Coronary artery (tissue), 2 donors: ENCODE results near the gene ARHGAP24.
A peak's percentile ranks its signal among the peaks of the same experiment; 100 is the strongest.
"Not testable (repeated sequence)": the region's sequence is repeated elsewhere in the genome, so short reads cannot be mapped to it uniquely, and the experiment has no call there.

Experiments
- DNase-seq: peaks from one replicate; pipeline ENCODE4 v3.0.0-alpha.2; 2017; ENCODE audit warnings: low spot score
- H3K27ac ChIP-seq, 2 donors: fragments of 200-600 bp; sonication (generic); one replicate each; pipeline ENCODE4 v1.5.1; 2016 to 2019
- H3K4me3 ChIP-seq: fragments of 200-600 bp; sonication (generic); 2 replicates; pipeline ENCODE4 v1.5.1; 2016; ENCODE audit warnings: mild to moderate bottlenecking, moderate library complexity
- TF ChIP-seq, protein P1 (sequence below): fragments of 200-600 bp; sonication (generic); IDR thresholded peaks from one replicate; pipeline ENCODE4 v1.5.1; 2019; ENCODE audit warnings: antibody characterized with exemption

Gene ARHGAP24

DNA sequence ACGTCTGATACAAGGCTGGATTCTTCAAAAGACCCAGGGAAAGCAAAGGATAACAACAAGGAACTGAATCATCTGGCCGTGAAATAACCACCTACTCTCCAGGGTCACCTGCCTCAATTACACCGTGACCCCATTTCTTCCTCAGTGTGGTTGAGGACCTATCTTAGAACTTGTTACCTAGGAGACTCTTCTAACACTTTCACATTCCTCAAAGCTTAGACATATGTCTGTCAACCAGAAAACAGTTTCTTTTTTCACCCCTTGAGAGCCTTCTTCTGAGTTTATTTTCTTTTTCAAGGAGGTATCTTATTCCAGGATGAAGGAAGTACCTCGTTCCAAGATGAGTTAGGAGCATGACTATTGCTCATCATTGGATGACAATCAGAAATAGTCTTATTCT lies 337.8 kb downstream of the ARHGAP24 start:
- TF ChIP-seq, protein P1, sequence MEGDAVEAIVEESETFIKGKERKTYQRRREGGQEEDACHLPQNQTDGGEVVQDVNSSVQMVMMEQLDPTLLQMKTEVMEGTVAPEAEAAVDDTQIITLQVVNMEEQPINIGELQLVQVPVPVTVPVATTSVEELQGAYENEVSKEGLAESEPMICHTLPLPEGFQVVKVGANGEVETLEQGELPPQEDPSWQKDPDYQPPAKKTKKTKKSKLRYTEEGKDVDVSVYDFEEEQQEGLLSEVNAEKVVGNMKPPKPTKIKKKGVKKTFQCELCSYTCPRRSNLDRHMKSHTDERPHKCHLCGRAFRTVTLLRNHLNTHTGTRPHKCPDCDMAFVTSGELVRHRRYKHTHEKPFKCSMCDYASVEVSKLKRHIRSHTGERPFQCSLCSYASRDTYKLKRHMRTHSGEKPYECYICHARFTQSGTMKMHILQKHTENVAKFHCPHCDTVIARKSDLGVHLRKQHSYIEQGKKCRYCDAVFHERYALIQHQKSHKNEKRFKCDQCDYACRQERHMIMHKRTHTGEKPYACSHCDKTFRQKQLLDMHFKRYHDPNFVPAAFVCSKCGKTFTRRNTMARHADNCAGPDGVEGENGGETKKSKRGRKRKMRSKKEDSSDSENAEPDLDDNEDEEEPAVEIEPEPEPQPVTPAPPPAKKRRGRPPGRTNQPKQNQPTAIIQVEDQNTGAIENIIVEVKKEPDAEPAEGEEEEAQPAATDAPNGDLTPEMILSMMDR = no peak
- no peak overlapping the region for H3K27ac ChIP-seq

DNA sequence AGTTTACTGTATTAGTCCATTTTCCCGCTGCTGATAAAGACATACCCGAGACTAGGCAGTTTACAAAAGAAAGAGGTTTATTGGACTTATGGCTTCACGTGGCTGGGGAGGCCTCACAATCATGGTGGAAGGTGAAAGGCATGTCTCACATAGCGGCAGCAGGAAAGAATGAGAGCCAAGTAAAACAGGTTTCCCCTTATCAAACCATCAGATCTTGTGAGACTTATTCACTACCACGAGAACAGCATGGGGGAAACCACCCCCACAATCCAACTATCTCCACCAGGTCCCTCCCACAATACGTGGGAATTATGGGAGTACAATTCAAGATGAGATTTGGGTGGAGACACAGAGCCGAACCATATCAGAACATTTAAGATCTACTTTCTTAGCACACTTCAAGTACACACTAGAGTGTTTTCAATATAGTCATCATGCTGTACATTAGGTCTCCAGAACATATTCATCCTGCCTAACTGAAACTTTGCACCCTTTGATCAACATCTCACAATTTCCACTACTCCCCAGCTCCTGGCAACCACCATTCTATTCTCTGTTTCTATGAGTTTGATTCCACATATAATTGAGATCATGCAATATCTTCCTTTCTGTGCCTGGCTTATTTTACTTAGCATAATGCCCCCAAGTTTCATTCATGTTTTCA lies 341.0 kb downstream of the ARHGAP24 start:
- TF ChIP-seq, protein P1 = no peak
- H3K27ac ChIP-seq = no peak overlapping the region
- no peak overlapping the region for H3K4me3 ChIP-seq
- DNase-seq = no peak

More for the DNA sequence above, 337.8 kb downstream of the ARHGAP24 start:
- no peak for DNase-seq
- no peak overlapping the region for H3K4me3 ChIP-seq

DNA sequence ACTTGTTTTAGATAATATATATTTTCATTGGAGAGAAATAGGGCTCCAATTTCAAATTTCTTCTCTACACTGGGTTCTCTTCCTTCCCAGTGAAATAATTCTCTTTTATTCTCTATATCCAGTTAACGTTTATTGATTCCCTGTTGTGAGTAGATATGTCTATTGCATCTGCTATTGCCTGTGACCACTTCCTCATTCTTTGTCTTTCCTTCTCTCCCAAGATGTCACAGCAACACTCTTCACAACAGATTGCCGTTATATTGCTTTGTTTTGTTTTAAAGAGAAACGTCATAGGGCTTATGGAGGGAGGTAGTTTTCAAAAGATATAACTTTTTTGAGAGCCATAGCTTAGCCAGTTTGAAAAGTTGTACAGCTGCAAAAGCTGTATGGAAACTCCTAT lies 343.8 kb downstream of the ARHGAP24 start:
- TF ChIP-seq, protein P1 = no peak
- Histone ChIP-seq H3K4me3 (no peak overlapping the region), H3K27ac (no peak overlapping the region)
- no peak for DNase-seq

DNA sequence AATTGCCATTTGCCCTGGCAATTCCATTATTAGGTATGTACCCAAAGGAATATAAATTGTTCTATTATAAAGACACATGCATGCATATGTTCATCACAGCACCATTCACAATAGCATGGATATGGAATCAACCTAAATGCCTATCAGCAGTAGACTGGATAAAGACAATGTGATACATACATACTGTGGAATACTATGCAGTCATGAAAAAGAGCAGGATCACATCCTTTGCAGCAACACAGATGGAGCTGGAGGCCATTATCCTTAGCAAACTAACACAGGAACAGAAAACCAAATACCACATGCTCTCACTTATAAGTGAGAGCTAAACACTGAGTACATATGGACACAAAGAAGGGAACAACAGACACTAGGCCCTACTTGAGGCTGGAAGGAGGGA lies 345.2 kb downstream of the ARHGAP24 start:
- not testable (repeated sequence) for H3K27ac ChIP-seq, DNase-seq, H3K4me3 ChIP-seq

DNA sequence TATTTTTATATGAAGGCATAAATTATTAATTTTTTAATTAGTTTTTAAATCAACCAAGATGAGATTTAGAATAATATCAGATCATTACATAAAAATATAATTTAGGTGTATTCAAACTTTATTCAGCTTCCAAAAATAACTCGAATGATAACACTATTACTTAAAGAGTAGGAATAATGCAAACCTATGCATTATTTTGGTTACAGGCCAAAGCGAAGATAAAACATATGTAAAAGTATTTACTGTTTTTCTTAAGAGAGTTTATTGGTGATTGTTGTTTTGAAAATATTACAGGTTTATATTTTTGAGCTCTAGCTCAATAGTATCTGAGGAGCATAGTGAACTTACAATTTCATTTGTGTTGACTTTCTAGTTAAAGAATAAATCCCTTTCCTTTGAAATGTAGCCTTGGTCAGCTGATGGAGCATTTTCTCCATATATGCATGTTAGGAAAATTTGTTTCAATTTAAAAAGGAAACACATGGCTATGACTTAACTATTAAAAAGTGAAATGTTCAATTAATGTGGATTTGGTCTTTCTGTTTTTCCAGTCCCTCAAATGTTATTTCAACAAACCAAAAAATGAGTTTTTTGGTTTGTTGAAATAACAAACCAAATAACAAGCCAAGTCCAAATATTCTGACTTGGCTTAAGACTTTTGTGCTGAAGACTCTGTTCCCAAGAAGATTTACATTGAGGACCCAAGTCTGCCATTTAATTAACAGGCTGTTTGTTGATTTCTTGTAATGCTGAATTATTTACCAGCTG lies 346.9 kb downstream of the ARHGAP24 start:
- DNase-seq = no peak
- Histone ChIP-seq H3K27ac (no peak overlapping the region), H3K4me3 (no peak overlapping the region)
- TF ChIP-seq, protein P1 = no peak

DNA sequence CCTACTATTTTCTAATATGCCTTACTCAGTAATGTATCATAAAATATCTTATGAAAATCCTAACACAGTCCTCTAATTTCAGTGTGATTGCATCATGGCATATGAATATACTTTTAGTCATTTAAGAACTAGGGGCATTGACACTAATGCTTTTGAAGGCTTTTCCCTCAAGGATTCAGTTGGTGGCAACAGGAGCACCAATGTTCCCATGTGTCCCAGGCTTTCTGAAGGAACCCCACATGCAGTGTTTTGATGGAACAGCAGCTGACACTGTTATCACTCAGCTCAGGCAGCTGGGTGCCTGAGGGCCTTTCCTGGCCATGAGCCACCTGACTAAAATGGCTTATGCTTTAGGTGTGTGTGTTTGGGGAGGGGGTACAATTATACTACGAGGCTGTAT lies 348.3 kb downstream of the ARHGAP24 start:
- no peak for DNase-seq
- Histone ChIP-seq H3K4me3 (no peak overlapping the region), H3K27ac (peak overlapping the region; percentile 5 to 11)
- TF ChIP-seq, protein P1 = no peak

DNA sequence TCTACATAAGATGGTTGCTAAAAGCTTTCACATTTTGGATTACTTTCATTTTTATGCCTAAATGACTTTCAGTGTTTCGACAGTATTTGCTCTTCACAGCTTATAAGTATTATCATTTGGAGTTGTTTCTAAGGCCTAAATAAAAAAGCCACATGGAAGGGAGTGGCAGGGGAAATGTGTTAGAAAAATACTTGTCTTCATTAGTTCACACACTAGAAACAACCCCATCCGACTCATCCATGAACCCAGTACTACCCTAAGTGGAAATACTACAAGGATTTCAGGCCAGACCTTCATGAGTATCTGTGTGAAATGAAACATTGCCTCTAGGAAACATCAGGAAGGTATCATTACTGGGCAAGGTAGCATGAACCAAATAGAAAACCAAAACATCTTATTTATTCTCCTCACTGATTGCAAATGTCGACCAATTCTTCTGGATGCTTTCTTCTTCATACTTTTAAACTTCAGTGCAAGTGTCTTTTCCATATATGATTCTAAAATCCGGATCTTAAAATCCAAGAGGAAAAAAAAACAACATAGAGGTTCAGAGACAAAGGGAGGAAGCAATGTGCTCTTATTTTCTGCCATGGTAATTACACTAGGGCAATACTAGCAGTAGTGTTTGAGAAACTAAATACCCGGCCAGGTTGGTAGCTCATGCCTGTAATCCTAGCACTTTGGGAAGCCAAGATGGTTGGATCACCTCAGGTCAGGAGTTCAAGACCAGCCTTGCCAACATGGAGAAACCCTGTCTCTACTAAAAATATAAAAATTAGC lies 349.4 kb downstream of the ARHGAP24 start:
- H3K4me3 ChIP-seq = no peak overlapping the region
- TF ChIP-seq, protein P1 = no peak
- DNase-seq = no peak
- no peak overlapping the region for H3K27ac ChIP-seq
